HepG2 (cell line): ENCODE results near the gene LITAFD. TPM values are rescaled to one million over a fixed set of nuclear protein-coding genes. Genes with fewer than 3 reads are reported as not detected.

Experiments used
- ATAC-seq: fragments of 200-7000 bp; cut with Tn5 transposase; 3 replicates; pipeline ENCODE4 v1.9.1; 2020; ENCODE audit warnings: mild to moderate bottlenecking, moderate library complexity
- BruUV-seq: library from RNA; stranded (reverse); fragments of 400-500 nt; replicated peaks from 2 replicates; lab custom pipeline; 2021; lab: Mats Ljungman, UMichigan
- CTCF ChIA-PET: fragments of 300-600 bp; formaldehyde crosslinking; extraction: SDS; loops from one replicate; lab custom pipeline; 2021; ENCODE audit warnings: low total read pairs, inconsistent platforms, low intra/inter-chr PET ratio; lab: Yijun Ruan, JAX
- POLR2A ChIA-PET: fragments of 350-600 bp; sonication (Branson Sonifier 250); formaldehyde crosslinking; loops from one replicate; lab custom pipeline; 2020; ENCODE audit warnings: antibody characterized with exemption, inconsistent platforms; lab: Yijun Ruan, JAX
- DNase-seq: peaks from one replicate; pipeline ENCODE4 v3.0.0-alpha.2; 2015; ENCODE audit warnings: low spot score
- FAIRE-seq: peaks from 3 replicates; lab custom pipeline; 2011; peaks lifted over from hg19 to GRCh38; lab: Jason Lieb, UNC
- H2AFZ ChIP-seq: one replicate; pipeline ENCODE4 v1.6.1; 2011; ENCODE audit warnings: low read length, inconsistent platforms
- H3K27ac ChIP-seq: fragments of 300-600 bp; 3 replicates; pipeline ENCODE4 v1.8.0; 2011; ENCODE audit warnings: mixed run types, mild to moderate bottlenecking, mixed read lengths, low read length, inconsistent platforms; ENCODE audit not compliant: insufficient read depth; ENCODE audit errors: extremely low read length
- H3K27me3 ChIP-seq, 2 experiments: fragments of 200-600 bp in 1 of 2; 2 replicates in 1 of 2; 3 replicates in 1 of 2; pipeline versions ENCODE4 v1.6.0 to v1.8.0; 2011; ENCODE audit warnings: low read length in 2 of 2, mild to moderate bottlenecking in 2 of 2, moderate library complexity in 2 of 2, inconsistent platforms in 1 of 2; ENCODE audit not compliant: insufficient read depth in 2 of 2, control insufficient read depth in 1 of 2
- H3K36me3 ChIP-seq, 2 experiments: fragments of 200-600 bp in 1 of 2; replicated peaks in 1 of 2; 2 replicates in 1 of 2; 3 replicates in 1 of 2; pipeline versions ENCODE4 v1.5.1 to v1.8.0; 2011; ENCODE audit warnings: low read length in 2 of 2, inconsistent platforms in 1 of 2; ENCODE audit not compliant: insufficient read depth in 2 of 2, control insufficient read depth in 1 of 2
- H3K4me1 ChIP-seq: 2 replicates; pipeline ENCODE4 v1.5.1; 2012; ENCODE audit warnings: low read length, inconsistent platforms; ENCODE audit not compliant: insufficient read depth
- H3K4me2 ChIP-seq: 2 replicates; pipeline ENCODE4 v1.6.0; 2011; ENCODE audit warnings: low read depth, low read length, inconsistent platforms
- H3K4me3 ChIP-seq, 3 experiments: fragments of 200-600 bp in 1 of 3; sonication (generic), shearing (Covaris generic) in 1 of 3; replicated peaks in 1 of 3; 2 replicates each; pipeline ENCODE4 v1.5.1; 2011 to 2016; ENCODE audit warnings: low read length in 3 of 3, inconsistent platforms in 2 of 3, low read depth in 2 of 3, mild to moderate bottlenecking in 2 of 3, control low read depth in 1 of 3, mixed read lengths in 1 of 3; ENCODE audit not compliant: insufficient read depth in 1 of 3
- H3K79me2 ChIP-seq: one replicate; pipeline ENCODE4 v1.6.1; 2011; ENCODE audit warnings: low read length, inconsistent platforms; ENCODE audit not compliant: insufficient read depth
- H3K9ac ChIP-seq: 2 replicates; pipeline ENCODE4 v1.6.0; 2011; ENCODE audit warnings: mild to moderate bottlenecking, low read depth, low read length, inconsistent platforms; ENCODE audit not compliant: insufficient read depth
- H3K9me3 ChIP-seq: 2 replicates; pipeline ENCODE4 v1.5.1; 2012; ENCODE audit warnings: mild to moderate bottlenecking, low read length
- H4K20me1 ChIP-seq: 2 replicates; pipeline ENCODE4 v1.6.0; 2011; ENCODE audit warnings: inconsistent platforms, mild to moderate bottlenecking, low read length, moderate library complexity; ENCODE audit not compliant: insufficient read depth
- ATM ChIP-seq: fragments of 450-650 bp; IDR thresholded peaks from 2 replicates; pipeline ENCODE4 v1.7.1; 2017; ENCODE audit warnings: mild to moderate bottlenecking, borderline replicate concordance
- CHD4 ChIP-seq: fragments of 200-600 bp; sonication (generic); IDR thresholded peaks from 2 replicates; pipeline ENCODE4 v1.7.0; 2017; ENCODE audit warnings: mild to moderate bottlenecking, low read length, borderline replicate concordance
- CREBL2 ChIP-seq: sonication (generic); formaldehyde crosslinking; IDR thresholded peaks from 2 replicates; pipeline ENCODE4 v1.8.1; 2023; ENCODE audit warnings: missing genetic modification reagents, mild to moderate bottlenecking, borderline replicate concordance
- HNRNPUL1 ChIP-seq: fragments of 200-400 bp; formaldehyde crosslinking; IDR thresholded peaks from 2 replicates; pipeline ENCODE4 v1.6.1; 2017; ENCODE audit warnings: low read depth, mild to moderate bottlenecking, low read length, moderate library complexity
- MAF1 ChIP-seq: sonication (generic); formaldehyde crosslinking; IDR thresholded peaks from 2 replicates; pipeline ENCODE4 v1.5.0; 2020; ENCODE audit warnings: missing genetic modification reagents, borderline replicate concordance
- MED1 ChIP-seq: sonication (generic); formaldehyde crosslinking; IDR thresholded peaks from 2 replicates; pipeline ENCODE4 v1.4.0; 2020; ENCODE audit warnings: missing genetic modification reagents
- NFE2L2 ChIP-seq: fragments of 150-350 bp; IDR thresholded peaks from 2 replicates; pipeline ENCODE4 v1.6.1; 2014; ENCODE audit warnings: low read length
- NONO ChIP-seq, 2 experiments: fragments of 450-650 bp in 1 of 2; sonication (generic) in 1 of 2; formaldehyde crosslinking in 1 of 2; IDR thresholded peaks in 1 of 2; conservative IDR thresholded peaks in 1 of 2; 2 replicates each; pipeline versions ENCODE4 v1.6.1 to v1.8.0; 2017 to 2022; ENCODE audit warnings: mild to moderate bottlenecking in 1 of 2, missing genetic modification reagents in 1 of 2, moderate library complexity in 1 of 2
- TP53 ChIP-seq: sonication (generic); formaldehyde crosslinking; conservative IDR thresholded peaks from 2 replicates; pipeline ENCODE4 v1.4.0; 2020; ENCODE audit warnings: missing genetic modification reagents
- ZMAT3 ChIP-seq: sonication (generic); formaldehyde crosslinking; conservative IDR thresholded peaks from 2 replicates; pipeline ENCODE4 v1.7.0; 2021; ENCODE audit warnings: missing genetic modification reagents
- ZNF232 ChIP-seq: sonication (generic); formaldehyde crosslinking; IDR thresholded peaks from 2 replicates; pipeline ENCODE4 v1.4.0; 2020; ENCODE audit warnings: missing genetic modification reagents, borderline replicate concordance
- ZNF280B ChIP-seq: sonication (generic); formaldehyde crosslinking; IDR thresholded peaks from 2 replicates; pipeline ENCODE4 v1.5.0; 2020; ENCODE audit warnings: missing genetic modification reagents, mild to moderate bottlenecking, borderline replicate concordance
- ZNF776 ChIP-seq: sonication (generic); formaldehyde crosslinking; IDR thresholded peaks from 2 replicates; pipeline ENCODE4 v1.4.0; 2020; ENCODE audit warnings: mild to moderate bottlenecking, missing genetic modification reagents
- WGBS: methylation state at CpG from one replicate; pipeline ENCODE4 v1.1.6; 2017; ENCODE audit warnings: low lambda C conversion rate; 5-methylcytosine and 5-hydroxymethylcytosine counted together
- in situ Hi-C: cut with HindIII; loops from 2 replicates; pipeline ENCODE4 v1.10.0; 2017; ENCODE audit warnings: low pct_unique_long_range_greater_than_20kb; ENCODE audit not compliant: extremely low pct_ligation_motif_present
- intact Hi-C: fragments of 100-400 bp; cut with micrococcal nuclease; formaldehyde crosslinking; loops from one replicate; pipeline ENCODE4 v1.10.0; 2022; ENCODE audit not compliant: unreplicated experiment
- polyA plus RNA-seq, 8 experiments: library from polyadenylated mRNA; depleted of rRNA in 3 of 8; stranded (reverse) in 7 of 8; unstranded in 1 of 8; fragments of >200 nt; fragmentation: Illumina TruSeq in 4 of 8; extraction: Trizol in 4 of 8; gene quantifications; 2 replicates each; pipeline versions ENCODE4 v1.2.1 to v1.2.3, GENCODE V29; 2011 to 2016; ENCODE audit warnings: low read depth in 4 of 8, missing spikeins in 1 of 8, mixed read lengths in 1 of 8; ENCODE audit not compliant: insufficient read depth in 1 of 8
- total RNA-seq, 5 experiments: library from RNA; depleted of rRNA; stranded (reverse); fragments of >200 nt; fragmentation: Illumina TruSeq; extraction: Trizol; gene quantifications; 2 replicates each; pipeline ENCODE4 v1.2.3, GENCODE V29; 2016; ENCODE audit warnings: low read depth in 1 of 5
- TF ChIP-seq, protein P1 (sequence below): sonication (generic); formaldehyde crosslinking; IDR thresholded peaks from 2 replicates; pipeline ENCODE4 v1.4.0; 2020; ENCODE audit warnings: mild to moderate bottlenecking, missing genetic modification reagents
- TF ChIP-seq, protein P2 (sequence below): sonication (generic); formaldehyde crosslinking; IDR thresholded peaks from 2 replicates; pipeline ENCODE4 v1.8.0; 2022; ENCODE audit warnings: mild to moderate bottlenecking, missing genetic modification reagents; ENCODE audit not compliant: insufficient replicate concordance

Gene LITAFD
- total and polyA plus RNA-seq, 2 of the 13 experiments (the other 11 are each of a cell fraction or from before 2014, with no cell fraction given) = not detected

- no TSS peak for BruUV-seq
- 96% methylated on average over 11 of the region's 11 CpGs for WGBS
- H3K27ac ChIP-seq = no peak overlapping the region
- peaks cover 19% of the 10 kb centered on the region for H3K79me2 ChIP-seq
- peaks cover 44% of the 10 kb centered on the region for H4K20me1 ChIP-seq
- no peak overlapping the region for H3K4me3 ChIP-seq
- no peak overlapping the region for H3K4me2 ChIP-seq
- CTCF ChIA-PET = interaction anchor here (1.2 kb wide), 1 partner anchor 18 kb away, joined by 3 read pairs; no protein-coding TSS in a partner anchor
- intact Hi-C loops = no loop called here
- ATAC-seq (no peak), DNase-seq (no peak), FAIRE-seq (no peak)
- peaks cover 56 to 83% of the 10 kb centered on the region in 2 experiments for H3K36me3 ChIP-seq
- peaks cover 30% of the 10 kb centered on the region for H3K4me1 ChIP-seq
- in situ Hi-C loops = no loop called here
- POLR2A ChIA-PET = interaction anchor here (1.0 to 7.5 kb wide), 4 partner anchors 9 to 29 kb away, joined by 3 to 105 read pairs (median 5); partner anchors contain the start of gene CARHSP1
- H3K9ac ChIP-seq = no peak overlapping the region
- H3K27me3 ChIP-seq = no peaks in the 10 kb centered on the region
- no peak overlapping the region for H2AFZ ChIP-seq
- H3K9me3 ChIP-seq = no peaks in the 10 kb centered on the region
- TF ChIP-seq, protein P1, sequence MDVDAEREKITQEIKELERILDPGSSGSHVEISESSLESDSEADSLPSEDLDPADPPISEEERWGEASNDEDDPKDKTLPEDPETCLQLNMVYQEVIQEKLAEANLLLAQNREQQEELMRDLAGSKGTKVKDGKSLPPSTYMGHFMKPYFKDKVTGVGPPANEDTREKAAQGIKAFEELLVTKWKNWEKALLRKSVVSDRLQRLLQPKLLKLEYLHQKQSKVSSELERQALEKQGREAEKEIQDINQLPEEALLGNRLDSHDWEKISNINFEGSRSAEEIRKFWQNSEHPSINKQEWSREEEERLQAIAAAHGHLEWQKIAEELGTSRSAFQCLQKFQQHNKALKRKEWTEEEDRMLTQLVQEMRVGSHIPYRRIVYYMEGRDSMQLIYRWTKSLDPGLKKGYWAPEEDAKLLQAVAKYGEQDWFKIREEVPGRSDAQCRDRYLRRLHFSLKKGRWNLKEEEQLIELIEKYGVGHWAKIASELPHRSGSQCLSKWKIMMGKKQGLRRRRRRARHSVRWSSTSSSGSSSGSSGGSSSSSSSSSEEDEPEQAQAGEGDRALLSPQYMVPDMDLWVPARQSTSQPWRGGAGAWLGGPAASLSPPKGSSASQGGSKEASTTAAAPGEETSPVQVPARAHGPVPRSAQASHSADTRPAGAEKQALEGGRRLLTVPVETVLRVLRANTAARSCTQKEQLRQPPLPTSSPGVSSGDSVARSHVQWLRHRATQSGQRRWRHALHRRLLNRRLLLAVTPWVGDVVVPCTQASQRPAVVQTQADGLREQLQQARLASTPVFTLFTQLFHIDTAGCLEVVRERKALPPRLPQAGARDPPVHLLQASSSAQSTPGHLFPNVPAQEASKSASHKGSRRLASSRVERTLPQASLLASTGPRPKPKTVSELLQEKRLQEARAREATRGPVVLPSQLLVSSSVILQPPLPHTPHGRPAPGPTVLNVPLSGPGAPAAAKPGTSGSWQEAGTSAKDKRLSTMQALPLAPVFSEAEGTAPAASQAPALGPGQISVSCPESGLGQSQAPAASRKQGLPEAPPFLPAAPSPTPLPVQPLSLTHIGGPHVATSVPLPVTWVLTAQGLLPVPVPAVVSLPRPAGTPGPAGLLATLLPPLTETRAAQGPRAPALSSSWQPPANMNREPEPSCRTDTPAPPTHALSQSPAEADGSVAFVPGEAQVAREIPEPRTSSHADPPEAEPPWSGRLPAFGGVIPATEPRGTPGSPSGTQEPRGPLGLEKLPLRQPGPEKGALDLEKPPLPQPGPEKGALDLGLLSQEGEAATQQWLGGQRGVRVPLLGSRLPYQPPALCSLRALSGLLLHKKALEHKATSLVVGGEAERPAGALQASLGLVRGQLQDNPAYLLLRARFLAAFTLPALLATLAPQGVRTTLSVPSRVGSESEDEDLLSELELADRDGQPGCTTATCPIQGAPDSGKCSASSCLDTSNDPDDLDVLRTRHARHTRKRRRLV = no peak
- TF ChIP-seq CREBL2 (CRISPR knock-in tag) (no peak), ZNF232 (CRISPR knock-in tag) (no peak), MED1 (CRISPR knock-in tag) (no peak), ZMAT3 (CRISPR knock-in tag) (no peak), CHD4 (no peak), MAF1 (no peak), NONO (IDR thresholded peaks at IDR 0.05) (no peak), NONO (CRISPR knock-in tag; conservative IDR thresholded peaks at IDR 0.05) (peak; percentile 59; the same call in 1 of the 2 replicates), ATM (no peak), ZNF776 (no peak), HNRNPUL1 (no peak), NFE2L2 (no peak), TP53 (CRISPR knock-in tag) (no peak), ZNF280B (CRISPR knock-in tag) (peak; percentile 47; the same call in 1 of the 2 replicates)
- TF ChIP-seq, protein P2, sequence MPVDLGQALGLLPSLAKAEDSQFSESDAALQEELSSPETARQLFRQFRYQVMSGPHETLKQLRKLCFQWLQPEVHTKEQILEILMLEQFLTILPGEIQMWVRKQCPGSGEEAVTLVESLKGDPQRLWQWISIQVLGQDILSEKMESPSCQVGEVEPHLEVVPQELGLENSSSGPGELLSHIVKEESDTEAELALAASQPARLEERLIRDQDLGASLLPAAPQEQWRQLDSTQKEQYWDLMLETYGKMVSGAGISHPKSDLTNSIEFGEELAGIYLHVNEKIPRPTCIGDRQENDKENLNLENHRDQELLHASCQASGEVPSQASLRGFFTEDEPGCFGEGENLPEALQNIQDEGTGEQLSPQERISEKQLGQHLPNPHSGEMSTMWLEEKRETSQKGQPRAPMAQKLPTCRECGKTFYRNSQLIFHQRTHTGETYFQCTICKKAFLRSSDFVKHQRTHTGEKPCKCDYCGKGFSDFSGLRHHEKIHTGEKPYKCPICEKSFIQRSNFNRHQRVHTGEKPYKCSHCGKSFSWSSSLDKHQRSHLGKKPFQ (CRISPR knock-in tag) = no peak
These were observed 26.9 kb upstream of the LITAFD start for GRCh38 chr16:8855051-8855786.
